Measurements from ENCODE around the gene CPNE7. TPM values are rescaled to one million over a fixed set of nuclear protein-coding genes. Genes with fewer than 3 reads are reported as not detected.
A peak's percentile ranks its signal among the peaks of the same experiment; 100 is the strongest.

Gene CPNE7
- total and polyA plus RNA-seq, 2 of the 13 experiments (the other 11 are each of a cell fraction or from before 2014, with no cell fraction given) = 0.59 TPM; not detected in 1

DNA sequence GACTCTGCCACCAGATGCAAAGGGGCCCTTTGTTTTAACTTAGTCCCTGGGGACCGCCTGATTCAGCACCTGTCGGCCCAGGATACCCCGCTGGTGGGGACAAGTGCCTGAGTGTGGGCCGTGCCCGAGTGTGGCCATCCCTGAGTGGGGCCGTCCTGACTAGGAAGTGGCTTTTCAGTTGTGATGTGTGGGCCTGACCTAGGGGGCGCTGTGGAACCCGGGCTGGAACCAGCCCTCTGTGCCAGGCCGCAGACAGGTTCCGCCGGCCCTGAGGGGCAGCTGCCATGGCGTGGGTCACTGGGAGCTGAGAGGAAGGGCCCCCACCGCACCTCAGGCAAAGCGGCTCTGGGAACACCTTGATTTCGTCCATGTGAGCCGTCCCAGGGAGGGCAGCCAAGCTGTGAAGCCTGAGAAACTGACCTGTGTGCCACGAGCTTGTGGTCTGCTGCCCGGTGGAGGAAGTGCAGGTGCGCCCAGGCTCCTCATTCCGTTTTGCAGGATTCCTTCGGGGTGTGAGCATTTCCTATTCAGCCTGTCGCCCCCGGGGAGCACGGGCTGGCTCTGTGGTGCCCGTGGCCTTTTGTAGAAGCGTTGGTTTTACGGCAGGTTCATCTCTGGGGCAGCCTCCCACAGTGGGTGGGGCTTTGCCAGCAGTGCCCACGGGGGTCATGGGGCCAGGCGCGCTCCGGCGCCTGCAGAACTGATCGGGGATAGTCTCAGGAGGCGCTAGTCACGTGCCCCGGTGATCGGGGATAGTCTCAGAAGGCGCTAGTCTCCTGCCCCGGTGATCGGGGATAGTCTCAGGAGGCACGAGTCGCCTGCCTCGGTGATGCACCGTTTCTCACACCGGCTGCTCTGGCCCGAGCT, 9.8 kb upstream of the CPNE7 start (continued):
- TF ChIP-seq, protein P1, sequence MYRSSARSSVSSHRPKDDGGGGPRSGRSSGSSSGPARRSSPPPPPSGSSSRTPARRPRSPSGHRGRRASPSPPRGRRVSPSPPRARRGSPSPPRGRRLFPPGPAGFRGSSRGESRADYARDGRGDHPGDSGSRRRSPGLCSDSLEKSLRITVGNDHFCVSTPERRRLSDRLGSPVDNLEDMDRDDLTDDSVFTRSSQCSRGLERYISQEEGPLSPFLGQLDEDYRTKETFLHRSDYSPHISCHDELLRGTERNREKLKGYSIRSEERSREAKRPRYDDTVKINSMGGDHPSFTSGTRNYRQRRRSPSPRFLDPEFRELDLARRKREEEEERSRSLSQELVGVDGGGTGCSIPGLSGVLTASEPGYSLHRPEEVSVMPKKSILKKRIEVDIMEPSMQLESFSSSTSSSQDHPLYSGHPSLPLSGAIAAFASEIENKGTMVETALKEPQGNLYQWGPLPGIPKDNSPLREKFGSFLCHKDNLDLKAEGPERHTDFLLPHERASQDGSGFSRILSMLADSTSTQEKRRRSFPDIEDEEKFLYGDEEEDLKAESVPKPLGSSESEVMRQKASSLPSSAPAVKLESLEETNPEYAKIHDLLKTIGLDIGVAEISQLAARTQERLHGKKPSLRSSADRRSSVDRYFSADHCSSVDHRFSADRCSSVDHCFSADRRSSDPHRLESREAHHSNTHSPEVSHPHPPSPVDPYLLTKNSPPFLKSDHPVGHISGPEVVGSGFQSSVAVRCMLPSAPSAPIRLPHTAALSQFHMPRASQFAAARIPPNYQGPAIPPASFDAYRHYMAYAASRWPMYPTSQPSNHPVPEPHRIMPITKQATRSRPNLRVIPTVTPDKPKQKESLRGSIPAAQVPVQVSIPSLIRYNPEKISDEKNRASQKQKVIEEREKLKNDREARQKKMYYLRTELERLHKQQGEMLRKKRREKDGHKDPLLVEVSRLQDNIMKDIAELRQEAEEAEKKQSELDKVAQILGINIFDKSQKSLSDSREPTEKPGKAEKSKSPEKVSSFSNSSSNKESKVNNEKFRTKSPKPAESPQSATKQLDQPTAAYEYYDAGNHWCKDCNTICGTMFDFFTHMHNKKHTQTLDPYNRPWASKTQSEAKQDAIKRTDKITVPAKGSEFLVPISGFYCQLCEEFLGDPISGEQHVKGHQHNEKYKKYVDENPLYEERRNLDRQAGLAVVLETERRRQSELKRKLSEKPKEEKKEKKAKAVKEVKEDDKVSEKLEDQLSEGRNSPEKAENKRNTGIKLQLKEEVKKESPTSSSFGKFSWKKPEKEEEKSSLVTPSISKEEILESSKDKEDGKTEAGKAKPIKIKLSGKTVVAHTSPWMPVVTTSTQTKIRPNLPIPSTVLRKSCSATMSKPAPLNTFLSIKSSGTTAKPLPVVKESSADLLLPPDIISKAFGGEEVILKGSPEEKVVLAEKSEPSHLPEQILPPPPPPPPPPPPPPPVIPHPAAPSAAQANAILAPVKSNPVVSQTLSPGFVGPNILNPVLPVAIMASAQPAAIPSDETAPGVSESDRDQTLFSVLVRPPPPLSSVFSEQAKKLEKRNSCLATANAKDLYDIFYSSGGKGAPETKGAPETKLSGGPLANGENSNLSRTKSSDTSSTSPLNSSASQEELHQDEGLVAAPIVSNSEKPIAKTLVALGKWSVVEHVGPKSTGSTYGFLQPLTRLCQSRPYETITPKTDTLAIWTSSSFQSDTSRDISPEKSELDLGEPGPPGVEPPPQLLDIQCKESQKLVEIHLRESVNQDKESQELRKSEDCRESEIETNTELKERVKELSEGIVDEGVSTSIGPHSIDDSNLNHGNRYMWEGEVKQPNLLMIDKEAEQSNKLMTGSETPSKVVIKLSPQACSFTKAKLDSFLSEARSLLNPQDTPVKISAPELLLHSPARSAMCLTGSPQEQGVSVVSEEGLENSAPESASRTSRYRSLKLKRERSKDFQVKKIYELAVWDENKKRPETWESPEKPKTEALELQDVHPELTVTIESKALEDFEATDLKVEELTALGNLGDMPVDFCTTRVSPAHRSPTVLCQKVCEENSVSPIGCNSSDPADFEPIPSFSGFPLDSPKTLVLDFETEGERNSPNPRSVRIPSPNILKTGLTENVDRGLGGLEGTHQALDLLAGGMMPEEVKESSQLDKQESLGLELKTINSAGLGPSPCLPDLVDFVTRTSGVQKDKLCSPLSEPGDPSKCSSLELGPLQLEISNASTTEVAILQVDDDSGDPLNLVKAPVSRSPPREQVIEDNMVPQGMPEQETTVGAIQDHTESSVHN (CRISPR knock-in tag; IDR thresholded peaks at IDR 0.05) = 0 out of 2 replicates have a peak, but pooled peaks have one; percentile 91
- TF ChIP-seq ISL2 (CRISPR knock-in tag; IDR thresholded peaks at IDR 0.05) = peak; percentile 61
- no peak; the same call in 1 of the 2 replicates for TF ChIP-seq ZNF605 (CRISPR knock-in tag; IDR thresholded peaks at IDR 0.05)
- TF ChIP-seq, protein P2, sequence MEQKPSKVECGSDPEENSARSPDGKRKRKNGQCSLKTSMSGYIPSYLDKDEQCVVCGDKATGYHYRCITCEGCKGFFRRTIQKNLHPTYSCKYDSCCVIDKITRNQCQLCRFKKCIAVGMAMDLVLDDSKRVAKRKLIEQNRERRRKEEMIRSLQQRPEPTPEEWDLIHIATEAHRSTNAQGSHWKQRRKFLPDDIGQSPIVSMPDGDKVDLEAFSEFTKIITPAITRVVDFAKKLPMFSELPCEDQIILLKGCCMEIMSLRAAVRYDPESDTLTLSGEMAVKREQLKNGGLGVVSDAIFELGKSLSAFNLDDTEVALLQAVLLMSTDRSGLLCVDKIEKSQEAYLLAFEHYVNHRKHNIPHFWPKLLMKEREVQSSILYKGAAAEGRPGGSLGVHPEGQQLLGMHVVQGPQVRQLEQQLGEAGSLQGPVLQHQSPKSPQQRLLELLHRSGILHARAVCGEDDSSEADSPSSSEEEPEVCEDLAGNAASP (CRISPR knock-in tag; IDR thresholded peaks at IDR 0.05; ENCODE audit: borderline replicate concordance) = peak; percentile 12; the same call in 1 of the 2 replicates
- TF ChIP-seq ZNF619 (CRISPR knock-in tag; IDR thresholded peaks at IDR 0.05) = peak; percentile 96
- no peak for TF ChIP-seq ZNF292 (CRISPR knock-in tag; IDR thresholded peaks at IDR 0.05; ENCODE audit: borderline replicate concordance, low read depth)
- TF ChIP-seq, protein P3, sequence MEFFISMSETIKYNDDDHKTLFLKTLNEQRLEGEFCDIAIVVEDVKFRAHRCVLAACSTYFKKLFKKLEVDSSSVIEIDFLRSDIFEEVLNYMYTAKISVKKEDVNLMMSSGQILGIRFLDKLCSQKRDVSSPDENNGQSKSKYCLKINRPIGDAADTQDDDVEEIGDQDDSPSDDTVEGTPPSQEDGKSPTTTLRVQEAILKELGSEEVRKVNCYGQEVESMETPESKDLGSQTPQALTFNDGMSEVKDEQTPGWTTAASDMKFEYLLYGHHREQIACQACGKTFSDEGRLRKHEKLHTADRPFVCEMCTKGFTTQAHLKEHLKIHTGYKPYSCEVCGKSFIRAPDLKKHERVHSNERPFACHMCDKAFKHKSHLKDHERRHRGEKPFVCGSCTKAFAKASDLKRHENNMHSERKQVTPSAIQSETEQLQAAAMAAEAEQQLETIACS (CRISPR knock-in tag; IDR thresholded peaks at IDR 0.05) = 0 out of 2 replicates have a peak, but pooled peaks have one; percentile 27
- TF ChIP-seq, protein P4, sequence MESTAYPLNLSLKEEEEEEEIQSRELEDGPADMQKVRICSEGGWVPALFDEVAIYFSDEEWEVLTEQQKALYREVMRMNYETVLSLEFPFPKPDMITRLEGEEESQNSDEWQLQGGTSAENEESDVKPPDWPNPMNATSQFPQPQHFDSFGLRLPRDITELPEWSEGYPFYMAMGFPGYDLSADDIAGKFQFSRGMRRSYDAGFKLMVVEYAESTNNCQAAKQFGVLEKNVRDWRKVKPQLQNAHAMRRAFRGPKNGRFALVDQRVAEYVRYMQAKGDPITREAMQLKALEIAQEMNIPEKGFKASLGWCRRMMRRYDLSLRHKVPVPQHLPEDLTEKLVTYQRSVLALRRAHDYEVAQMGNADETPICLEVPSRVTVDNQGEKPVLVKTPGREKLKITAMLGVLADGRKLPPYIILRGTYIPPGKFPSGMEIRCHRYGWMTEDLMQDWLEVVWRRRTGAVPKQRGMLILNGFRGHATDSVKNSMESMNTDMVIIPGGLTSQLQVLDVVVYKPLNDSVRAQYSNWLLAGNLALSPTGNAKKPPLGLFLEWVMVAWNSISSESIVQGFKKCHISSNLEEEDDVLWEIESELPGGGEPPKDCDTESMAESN (CRISPR knock-in tag; conservative IDR thresholded peaks at IDR 0.05) = peak; percentile 68
- 0 out of 2 replicates have a peak, but pooled peaks have one; percentile 11 for TF ChIP-seq KMT2B (CRISPR knock-in tag; IDR thresholded peaks at IDR 0.05)
- TF ChIP-seq FOXO1 (CRISPR knock-in tag; IDR thresholded peaks at IDR 0.05) = 0 out of 2 replicates have a peak, but pooled peaks have one; percentile 12
- 0 out of 2 replicates have a peak, but pooled peaks have one; percentile 38 for TF ChIP-seq KDM3A (CRISPR knock-in tag; IDR thresholded peaks at IDR 0.05; ENCODE audit: low read depth)
- TF ChIP-seq MTF2 (CRISPR knock-in tag; IDR thresholded peaks at IDR 0.05; ENCODE audit: borderline replicate concordance) = no peak
- peak; percentile 60 for TF ChIP-seq ZFP90 (CRISPR knock-in tag; IDR thresholded peaks at IDR 0.05; ENCODE audit: borderline replicate concordance)
- peak; percentile 72; the same call in 1 of the 2 replicates for TF ChIP-seq XBP1 (CRISPR knock-in tag; IDR thresholded peaks at IDR 0.05)
- TF ChIP-seq SALL1 (CRISPR knock-in tag; IDR thresholded peaks at IDR 0.05) = peak; percentile 58; the same call in 1 of the 2 replicates

All from HepG2 (cell line).